HepG2 (cell line): Measurements from ENCODE around the gene CYTH2. TPM values are rescaled to one million over a fixed set of nuclear protein-coding genes. Genes with fewer than 3 reads are reported as not detected.
A peak's percentile ranks its signal among the peaks of the same experiment; 100 is the strongest.

Experiments
- ATAC-seq: fragments of 200-7000 bp; cut with Tn5 transposase; 3 replicates; pipeline ENCODE4 v1.9.1; 2020; ENCODE audit warnings: mild to moderate bottlenecking, moderate library complexity
- BruUV-seq: library from RNA; stranded (reverse); fragments of 400-500 nt; replicated peaks from 2 replicates; lab custom pipeline; 2021; lab: Mats Ljungman, UMichigan
- CTCF ChIA-PET: fragments of 300-600 bp; formaldehyde crosslinking; extraction: SDS; loops from one replicate; lab custom pipeline; 2021; ENCODE audit warnings: low total read pairs, inconsistent platforms, low intra/inter-chr PET ratio; lab: Yijun Ruan, JAX
- POLR2A ChIA-PET: fragments of 350-600 bp; sonication (Branson Sonifier 250); formaldehyde crosslinking; loops from one replicate; lab custom pipeline; 2020; ENCODE audit warnings: antibody characterized with exemption, inconsistent platforms; lab: Yijun Ruan, JAX
- DNase-seq: peaks from one replicate; pipeline ENCODE4 v3.0.0-alpha.2; 2015; ENCODE audit warnings: low spot score
- FAIRE-seq: peaks from 3 replicates; lab custom pipeline; 2011; peaks lifted over from hg19 to GRCh38; lab: Jason Lieb, UNC
- H2AFZ ChIP-seq: one replicate; pipeline ENCODE4 v1.6.1; 2011; ENCODE audit warnings: low read length, inconsistent platforms
- H3K27ac ChIP-seq: fragments of 300-600 bp; 3 replicates; pipeline ENCODE4 v1.8.0; 2011; ENCODE audit warnings: mixed run types, mild to moderate bottlenecking, mixed read lengths, low read length, inconsistent platforms; ENCODE audit not compliant: insufficient read depth; ENCODE audit errors: extremely low read length
- H3K27me3 ChIP-seq, 2 experiments: fragments of 200-600 bp in 1 of 2; 2 replicates in 1 of 2; 3 replicates in 1 of 2; pipeline versions ENCODE4 v1.6.0 to v1.8.0; 2011; ENCODE audit warnings: low read length in 2 of 2, mild to moderate bottlenecking in 2 of 2, moderate library complexity in 2 of 2, inconsistent platforms in 1 of 2; ENCODE audit not compliant: insufficient read depth in 2 of 2, control insufficient read depth in 1 of 2
- H3K36me3 ChIP-seq, 2 experiments: fragments of 200-600 bp in 1 of 2; replicated peaks in 1 of 2; 2 replicates in 1 of 2; 3 replicates in 1 of 2; pipeline versions ENCODE4 v1.5.1 to v1.8.0; 2011; ENCODE audit warnings: low read length in 2 of 2, inconsistent platforms in 1 of 2; ENCODE audit not compliant: insufficient read depth in 2 of 2, control insufficient read depth in 1 of 2
- H3K4me1 ChIP-seq: 2 replicates; pipeline ENCODE4 v1.5.1; 2012; ENCODE audit warnings: low read length, inconsistent platforms; ENCODE audit not compliant: insufficient read depth
- H3K4me2 ChIP-seq: 2 replicates; pipeline ENCODE4 v1.6.0; 2011; ENCODE audit warnings: low read depth, low read length, inconsistent platforms
- H3K4me3 ChIP-seq, 3 experiments: fragments of 200-600 bp in 1 of 3; sonication (generic), shearing (Covaris generic) in 1 of 3; replicated peaks in 1 of 3; 2 replicates each; pipeline ENCODE4 v1.5.1; 2011 to 2016; ENCODE audit warnings: low read length in 3 of 3, inconsistent platforms in 2 of 3, low read depth in 2 of 3, mild to moderate bottlenecking in 2 of 3, control low read depth in 1 of 3, mixed read lengths in 1 of 3; ENCODE audit not compliant: insufficient read depth in 1 of 3
- H3K79me2 ChIP-seq: one replicate; pipeline ENCODE4 v1.6.1; 2011; ENCODE audit warnings: low read length, inconsistent platforms; ENCODE audit not compliant: insufficient read depth
- H3K9ac ChIP-seq: 2 replicates; pipeline ENCODE4 v1.6.0; 2011; ENCODE audit warnings: mild to moderate bottlenecking, low read depth, low read length, inconsistent platforms; ENCODE audit not compliant: insufficient read depth
- H3K9me3 ChIP-seq: 2 replicates; pipeline ENCODE4 v1.5.1; 2012; ENCODE audit warnings: mild to moderate bottlenecking, low read length
- H4K20me1 ChIP-seq: 2 replicates; pipeline ENCODE4 v1.6.0; 2011; ENCODE audit warnings: inconsistent platforms, mild to moderate bottlenecking, low read length, moderate library complexity; ENCODE audit not compliant: insufficient read depth
- HNRNPLL ChIP-seq: fragments of 200-400 bp; formaldehyde crosslinking; IDR thresholded peaks from 2 replicates; pipeline ENCODE4 v1.6.1; 2017; ENCODE audit warnings: mild to moderate bottlenecking, low read depth, low read length; ENCODE audit not compliant: poor library complexity, severe bottlenecking
- NRL ChIP-seq: sonication (generic); formaldehyde crosslinking; IDR thresholded peaks from 2 replicates; pipeline ENCODE4 v1.5.0; 2020; ENCODE audit warnings: missing genetic modification reagents, mild to moderate bottlenecking, moderate library complexity, borderline replicate concordance
- SNAI1 ChIP-seq: sonication (generic); formaldehyde crosslinking; IDR thresholded peaks from 2 replicates; pipeline ENCODE4 v1.5.0; 2020; ENCODE audit warnings: mild to moderate bottlenecking, missing genetic modification reagents, borderline replicate concordance
- ZBTB7A ChIP-seq: sonication (generic); formaldehyde crosslinking; IDR thresholded peaks from 2 replicates; pipeline ENCODE4 v1.8.0; 2022; ENCODE audit warnings: mild to moderate bottlenecking, missing genetic modification reagents
- ZNF329 ChIP-seq: sonication (generic); formaldehyde crosslinking; IDR thresholded peaks from 2 replicates; pipeline ENCODE4 v1.9.0; 2021; ENCODE audit warnings: low read depth, mild to moderate bottlenecking, missing genetic modification reagents
- ZNF552 ChIP-seq: sonication (generic); formaldehyde crosslinking; IDR thresholded peaks from 2 replicates; pipeline ENCODE4 v1.9.0; 2022; ENCODE audit warnings: missing genetic modification reagents, mild to moderate bottlenecking, borderline replicate concordance
- WGBS: methylation state at CpG from one replicate; pipeline ENCODE4 v1.1.6; 2017; ENCODE audit warnings: low lambda C conversion rate; 5-methylcytosine and 5-hydroxymethylcytosine counted together
- in situ Hi-C: cut with HindIII; loops from 2 replicates; pipeline ENCODE4 v1.10.0; 2017; ENCODE audit warnings: low pct_unique_long_range_greater_than_20kb; ENCODE audit not compliant: extremely low pct_ligation_motif_present
- intact Hi-C: fragments of 100-400 bp; cut with micrococcal nuclease; formaldehyde crosslinking; loops from one replicate; pipeline ENCODE4 v1.10.0; 2022; ENCODE audit not compliant: unreplicated experiment
- polyA plus RNA-seq, 8 experiments: library from polyadenylated mRNA; depleted of rRNA in 3 of 8; stranded (reverse) in 7 of 8; unstranded in 1 of 8; fragments of >200 nt; fragmentation: Illumina TruSeq in 4 of 8; extraction: Trizol in 4 of 8; gene quantifications; 2 replicates each; pipeline versions ENCODE4 v1.2.1 to v1.2.3, GENCODE V29; 2011 to 2016; ENCODE audit warnings: low read depth in 4 of 8, missing spikeins in 1 of 8, mixed read lengths in 1 of 8; ENCODE audit not compliant: insufficient read depth in 1 of 8
- total RNA-seq, 5 experiments: library from RNA; depleted of rRNA; stranded (reverse); fragments of >200 nt; fragmentation: Illumina TruSeq; extraction: Trizol; gene quantifications; 2 replicates each; pipeline ENCODE4 v1.2.3, GENCODE V29; 2016; ENCODE audit warnings: low read depth in 1 of 5

CYTH2 gene
- total and polyA plus RNA-seq, 2 of the 13 experiments (the other 11 are each of a cell fraction or from before 2014, with no cell fraction given), result 16.5 to 39.3 TPM

GRCh38 chr19:48471836-48472235 is 2.7 kb downstream of the CYTH2 start (continued):
- TF ChIP-seq ZBTB7A (CRISPR knock-in tag) (no peak), ZNF552 (CRISPR knock-in tag) (no peak), NRL (CRISPR knock-in tag) (no peak), SNAI1 (CRISPR knock-in tag) (no peak)

- Histone ChIP-seq H3K9me3 (no peaks in the 10 kb centered on the region), H3K27me3 (no peaks in the 10 kb centered on the region), H3K79me2 (peaks cover 5% of the 10 kb centered on the region), H3K36me3 (peaks cover 27 to 60% of the 10 kb centered on the region in 2 experiments; a peak in 4 of 5 replicates), H2AFZ (no peak overlapping the region), H4K20me1 (no peaks in the 10 kb centered on the region; the same call in 1 of the 2 replicates), H3K4me3 (no peak overlapping the region), H3K4me2 (no peak overlapping the region), H3K27ac (no peak overlapping the region), H3K4me1 (peaks cover 13% of the 10 kb centered on the region), H3K9ac (no peak overlapping the region)
- TF ChIP-seq HNRNPLL (no peak), ZNF329 (CRISPR knock-in tag) (peak; percentile 95)
- no peak for ATAC-seq
- no peak for DNase-seq
- 94% methylated on average over 8 of the region's 14 CpGs for WGBS
- intact Hi-C loops (no loop called here), in situ Hi-C loops (no loop called here)
- FAIRE-seq, result no peak
- ChIA-PET CTCF (no interaction called here), POLR2A (no interaction called here)
- no TSS peak for BruUV-seq
Measured at GRCh38 chr19:48473161-48473966, 4.2 kb downstream of the CYTH2 start.
